RWPE1 (cell line): Measurements from ENCODE around the gene DNAJB8.

Experiments
- CTCF ChIA-PET: fragments of 350-600 bp; sonication (Branson Sonifier 250); formaldehyde crosslinking; extraction: SDS; loops from one replicate; lab custom pipeline; 2021; lab: Yijun Ruan, JAX
- POLR2A ChIA-PET: fragments of 400-600 bp; formaldehyde crosslinking; extraction: SDS; loops from one replicate; lab custom pipeline; 2020; ENCODE audit warnings: antibody characterized with exemption; ENCODE audit not compliant: low non-redundant PET; lab: Yijun Ruan, JAX
- DNase-seq: peaks from one replicate; pipeline ENCODE4 v3.0.0; 2012; ENCODE audit warnings: low spot score
- H3K27ac ChIP-seq: fragments of 450-650 bp; 2 replicates; pipeline ENCODE4 v1.5.1; 2017
- CTCF ChIP-seq: fragments of 450-650 bp; conservative IDR thresholded peaks from 2 replicates; pipeline ENCODE4 v1.5.1; 2017; ENCODE audit warnings: low read depth, mild to moderate bottlenecking

The DNAJB8 gene

GRCh38 chr3:128430301-128430700, 36.4 kb downstream of the DNAJB8 start:
- TF ChIP-seq CTCF = no peak
- POLR2A ChIA-PET = no interaction called here
- DNase-seq = no peak
- no peak overlapping the region for H3K27ac ChIP-seq
- CTCF ChIA-PET = interaction anchor here (1.4 kb wide), 1 partner anchor 67 kb away, joined by 7 read pairs; no protein-coding TSS in a partner anchor

GRCh38 chr3:128429751-128430150, 36.9 kb downstream of the DNAJB8 start:
- no peak for TF ChIP-seq CTCF
- ChIA-PET CTCF (interaction anchor here (1.4 kb wide), 1 partner anchor 68 kb away, joined by 7 read pairs; no protein-coding TSS in a partner anchor), POLR2A (no interaction called here)
- no peak overlapping the region for H3K27ac ChIP-seq
- no peak for DNase-seq

- DNase-seq = no peak
- POLR2A ChIA-PET = interaction anchor here (0.6 kb wide), 1 partner anchor 159 kb away, joined by 3 read pairs; no protein-coding TSS in a partner anchor
- CTCF ChIA-PET = no interaction called here
- no peak for TF ChIP-seq CTCF
- no peak overlapping the region for H3K27ac ChIP-seq
These were observed 37.4 kb downstream of the DNAJB8 start for GRCh38 chr3:128429275-128429674.

- no peak for DNase-seq
- ChIA-PET POLR2A (interaction anchor here (0.6 kb wide), 1 partner anchor 160 kb away, joined by 3 read pairs; no protein-coding TSS in a partner anchor), CTCF (interaction anchor here (0.6 to 2.5 kb wide), 2 partner anchors 72 to 157 kb away, joined by 3 to 15 read pairs; no protein-coding TSS in a partner anchor)
- H3K27ac ChIP-seq = no peak overlapping the region
- TF ChIP-seq CTCF = no peak
These were observed 38.5 kb downstream of the DNAJB8 start for GRCh38 chr3:128427872-128428822.

GRCh38 chr3:128427175-128427857, 39.4 kb downstream of the DNAJB8 start:
- H3K27ac ChIP-seq = no peak overlapping the region
- ChIA-PET CTCF (interaction anchor here (0.6 to 2.5 kb wide), 5 partner anchors 72 to 341 kb away, joined by 3 to 15 read pairs (median 3); no protein-coding TSS in a partner anchor), POLR2A (no interaction called here)
- no peak for TF ChIP-seq CTCF
- DNase-seq = no peak
